ENCODE data around the gene JPH2. TPM values are rescaled to one million over a fixed set of nuclear protein-coding genes. Genes with fewer than 3 reads are reported as not detected.
"Not testable (repeated sequence)": the region's sequence is repeated elsewhere in the genome, so short reads cannot be mapped to it uniquely, and the experiment has no call there.

JPH2 gene
- total RNA-seq, result 35.2 TPM

GRCh38 chr20:44187054-44187771 lies at the start of gene JPH2:
Gene JPH2 (minus strand): TSS chr20:44187188. CDS start chr20:44186705, 483 bp downstream.
- peak; percentile 82 for DNase-seq (ENCODE audit: low spot score)

- no peak for DNase-seq (ENCODE audit: low spot score)
Measured at GRCh38 chr20:44235702-44236101, 48.7 kb upstream of the JPH2 start.

- DNase-seq (ENCODE audit: low spot score), result no peak
Measured at GRCh38 chr20:44234566-44235317, 47.8 kb upstream of the JPH2 start.

GRCh38 chr20:44233436-44234016 lies 46.5 kb upstream of the JPH2 start:
- no peak for DNase-seq (ENCODE audit: low spot score)

- DNase-seq (ENCODE audit: low spot score), result not testable (repeated sequence)
Measured at GRCh38 chr20:44232469-44232856, 45.5 kb upstream of the JPH2 start.

- DNase-seq (ENCODE audit: low spot score), result no peak
Measured at GRCh38 chr20:44231713-44232468, 44.9 kb upstream of the JPH2 start.

- DNase-seq (ENCODE audit: low spot score), result no peak
Measured at GRCh38 chr20:44231193-44231592, 44.2 kb upstream of the JPH2 start.

GRCh38 chr20:44228465-44229258 lies 41.7 kb upstream of the JPH2 start:
- no peak for DNase-seq (ENCODE audit: low spot score)

GRCh38 chr20:44224637-44225036 lies 37.6 kb upstream of the JPH2 start:
- DNase-seq (ENCODE audit: low spot score), result no peak

- no peak for DNase-seq (ENCODE audit: low spot score)
Measured at GRCh38 chr20:44223721-44224120, 36.7 kb upstream of the JPH2 start.

GRCh38 chr20:44222633-44223368 lies 35.8 kb upstream of the JPH2 start:
- no peak for DNase-seq (ENCODE audit: low spot score)

- no peak for DNase-seq (ENCODE audit: low spot score)
Measured at GRCh38 chr20:44222027-44222426, 35.0 kb upstream of the JPH2 start.

- no peak for DNase-seq (ENCODE audit: low spot score)
Measured at GRCh38 chr20:44221368-44221954, 34.5 kb upstream of the JPH2 start.

GRCh38 chr20:44219791-44220190 lies 32.8 kb upstream of the JPH2 start:
- no peak for DNase-seq (ENCODE audit: low spot score)

- DNase-seq (ENCODE audit: low spot score), result no peak
Measured at GRCh38 chr20:44219170-44219730, 32.3 kb upstream of the JPH2 start.

- DNase-seq (ENCODE audit: low spot score), result no peak
Measured at GRCh38 chr20:44218446-44218845, 31.5 kb upstream of the JPH2 start.

- DNase-seq (ENCODE audit: low spot score), result peak; percentile 57
Measured at GRCh38 chr20:44217342-44218092, 30.5 kb upstream of the JPH2 start.

- DNase-seq (ENCODE audit: low spot score), result peak; percentile 69
Measured at GRCh38 chr20:44215125-44215524, 28.1 kb upstream of the JPH2 start.

- no peak for DNase-seq (ENCODE audit: low spot score)
Measured at GRCh38 chr20:44212792-44213191, 25.8 kb upstream of the JPH2 start.

All from ureter (tissue), 1 donor.